Measurements from ENCODE around the gene KLHL7.
"Not testable (repeated sequence)": the region's sequence is repeated elsewhere in the genome, so short reads cannot be mapped to it uniquely, and the experiment has no call there.

The KLHL7 gene

DNA sequence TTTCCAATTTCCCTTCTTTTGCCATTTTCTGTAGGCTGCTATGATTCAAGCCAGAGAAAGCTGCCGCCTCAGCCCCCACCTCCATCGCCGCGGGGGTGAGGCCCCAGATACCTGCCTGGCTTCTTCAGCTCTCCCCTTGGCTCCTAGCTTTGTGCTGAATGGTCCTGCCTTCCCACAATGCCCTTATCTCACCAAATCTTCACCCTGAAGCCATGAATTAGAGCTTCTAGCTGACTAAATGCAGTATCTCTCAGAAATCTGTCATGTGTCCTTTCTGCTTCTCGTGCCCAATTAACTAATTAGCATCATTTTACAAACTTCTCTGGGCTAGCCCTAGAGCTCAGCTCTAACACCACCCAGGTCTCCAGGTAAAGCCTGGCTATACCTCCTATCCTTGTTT, 108.8 kb downstream of the KLHL7 start:
- no peak for DNase-seq (ENCODE audit: low read depth in 3 of 3)

DNA sequence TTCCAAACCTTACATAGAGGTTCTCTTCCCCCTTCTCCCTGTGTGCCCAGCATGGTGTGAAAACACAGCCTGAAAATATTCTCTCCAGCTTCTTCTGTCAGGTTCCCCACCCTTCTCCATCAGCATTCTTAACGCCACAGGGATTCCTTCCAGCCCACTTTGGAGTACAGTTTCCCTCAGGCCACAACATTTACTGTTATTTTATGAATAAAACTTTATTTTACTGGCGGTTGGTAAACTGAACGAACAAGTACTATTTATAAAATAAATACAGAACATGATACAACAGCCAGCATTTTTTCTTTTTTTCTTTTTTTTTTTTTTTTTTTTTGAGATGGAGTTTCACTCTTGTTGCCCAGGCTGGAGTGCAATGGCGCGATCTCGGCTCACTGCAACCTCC, 109.4 kb downstream of the KLHL7 start:
- DNase-seq (ENCODE audit: low read depth in 3 of 3): no peak

DNA sequence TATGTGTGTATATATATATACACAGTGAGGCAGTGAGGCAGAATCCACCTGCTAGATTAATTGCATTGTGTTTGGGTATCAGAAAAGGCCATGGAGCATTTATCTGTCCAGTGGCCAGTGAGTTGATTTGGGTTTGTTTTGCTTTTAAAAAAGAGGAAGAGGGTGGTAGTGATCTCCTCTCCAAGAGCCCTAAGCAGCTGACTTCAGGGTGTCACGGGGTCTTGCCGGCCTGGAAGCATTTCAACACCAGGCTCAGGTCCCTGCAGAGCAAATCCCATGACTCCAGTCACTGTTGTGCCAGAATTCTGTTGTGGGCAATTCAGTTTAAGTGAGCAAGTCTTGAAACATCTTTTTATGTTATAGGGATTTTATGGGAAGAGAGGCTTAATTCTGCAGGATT, 110.4 kb downstream of the KLHL7 start:
- DNase-seq (ENCODE audit: low read depth in 3 of 3): no peak

DNA sequence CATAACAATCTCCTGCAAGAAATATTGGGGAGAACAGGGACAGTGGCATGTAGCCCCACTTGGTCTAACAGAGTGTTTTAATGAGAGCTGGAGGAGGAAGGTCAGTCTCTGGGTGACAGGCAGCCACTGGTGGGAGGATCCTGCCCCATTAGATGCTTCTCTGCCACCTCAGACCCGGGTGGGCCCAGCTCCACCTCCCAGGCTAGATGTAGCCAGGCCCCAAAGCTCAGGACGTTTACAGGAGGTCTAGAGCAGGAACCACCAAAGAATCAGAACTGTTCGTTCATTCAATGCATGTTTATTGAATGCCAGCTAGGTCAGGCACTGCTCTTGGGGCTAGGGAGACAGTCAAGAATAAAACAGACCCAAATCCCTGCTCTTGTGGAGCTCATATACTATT, 112.6 kb downstream of the KLHL7 start:
- DNase-seq (ENCODE audit: low read depth in 3 of 3): no peak

DNA sequence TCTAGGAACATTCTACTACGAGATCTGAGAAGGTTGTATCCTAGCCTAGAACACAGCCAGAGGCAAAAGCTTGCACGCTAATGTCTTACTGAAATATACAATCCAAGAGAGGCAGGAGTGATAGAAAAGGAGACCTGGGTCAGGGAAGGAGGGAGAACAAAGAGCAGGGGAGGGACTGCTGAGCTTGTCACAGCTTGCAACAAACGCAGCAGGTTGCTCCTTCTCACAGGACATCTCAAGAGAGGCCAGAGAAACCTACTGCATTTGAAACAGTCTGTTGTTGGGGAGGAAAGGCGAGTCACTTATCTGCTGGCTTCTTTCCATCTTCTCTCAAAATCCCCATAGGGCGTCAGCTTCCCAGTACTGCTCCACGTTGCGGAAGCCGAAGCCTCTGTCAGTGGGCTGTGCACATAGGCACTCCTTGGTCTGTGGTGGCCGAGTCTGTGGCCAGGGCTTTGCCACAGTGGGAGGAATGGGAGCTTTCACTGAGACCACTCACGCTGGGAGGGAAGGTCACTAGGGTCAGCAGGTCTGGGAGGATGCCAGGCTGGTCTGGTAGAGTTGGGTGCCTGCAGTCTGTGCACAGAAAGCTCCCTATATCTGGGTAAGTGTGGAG, 115.2 kb downstream of the KLHL7 start:
- DNase-seq (ENCODE audit: low read depth in 3 of 3): no peak

DNA sequence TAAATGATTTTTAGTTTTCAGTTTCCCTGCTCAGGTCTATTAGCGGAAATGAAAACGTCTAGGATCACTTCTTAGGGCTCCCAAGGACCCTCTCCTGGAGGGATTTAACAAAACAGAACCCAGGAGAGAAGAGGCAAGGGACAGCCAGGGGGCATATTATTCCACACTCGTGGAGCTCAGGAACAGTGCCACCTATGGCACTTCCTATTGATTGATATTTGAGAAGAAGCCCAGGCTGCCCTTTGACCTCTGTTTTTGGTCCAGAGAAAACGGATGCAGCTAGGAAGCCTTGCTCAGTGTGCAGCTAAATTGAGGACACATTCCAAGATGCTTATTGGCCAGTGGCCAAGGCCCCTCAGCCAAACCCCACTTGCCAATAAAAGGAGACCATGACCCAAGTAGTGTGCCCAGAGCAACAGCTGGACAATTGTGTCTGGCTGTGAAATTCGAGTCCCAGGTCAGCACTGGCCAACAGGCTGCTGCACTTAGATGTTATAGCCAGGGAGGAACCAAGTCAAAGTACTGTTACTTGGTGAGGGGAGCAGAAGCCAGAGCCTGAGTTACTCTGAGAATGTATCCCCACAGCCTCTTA, 117.0 kb downstream of the KLHL7 start:
- DNase-seq (ENCODE audit: low read depth in 3 of 3): no peak

DNA sequence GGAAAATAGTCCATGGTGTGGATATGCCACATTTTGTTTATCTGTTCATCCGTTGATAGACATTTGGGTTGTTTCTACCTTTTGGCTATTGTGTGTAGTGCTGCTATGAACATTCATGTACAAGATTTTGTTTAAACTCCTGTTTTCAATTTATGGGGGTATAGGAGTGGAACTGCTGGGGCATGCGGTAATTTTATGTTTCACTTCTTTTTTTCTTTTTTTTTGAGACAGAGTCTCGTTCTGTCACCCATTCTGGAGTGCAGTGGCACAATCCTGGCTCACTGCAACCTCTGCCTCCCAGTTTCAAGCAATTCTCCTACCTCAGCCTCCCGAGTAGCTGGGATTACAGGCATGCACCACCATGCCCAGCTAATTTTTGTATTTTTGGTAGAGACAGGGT, 118.8 kb downstream of the KLHL7 start:
- DNase-seq (ENCODE audit: low read depth in 3 of 3): not testable (repeated sequence)

DNA sequence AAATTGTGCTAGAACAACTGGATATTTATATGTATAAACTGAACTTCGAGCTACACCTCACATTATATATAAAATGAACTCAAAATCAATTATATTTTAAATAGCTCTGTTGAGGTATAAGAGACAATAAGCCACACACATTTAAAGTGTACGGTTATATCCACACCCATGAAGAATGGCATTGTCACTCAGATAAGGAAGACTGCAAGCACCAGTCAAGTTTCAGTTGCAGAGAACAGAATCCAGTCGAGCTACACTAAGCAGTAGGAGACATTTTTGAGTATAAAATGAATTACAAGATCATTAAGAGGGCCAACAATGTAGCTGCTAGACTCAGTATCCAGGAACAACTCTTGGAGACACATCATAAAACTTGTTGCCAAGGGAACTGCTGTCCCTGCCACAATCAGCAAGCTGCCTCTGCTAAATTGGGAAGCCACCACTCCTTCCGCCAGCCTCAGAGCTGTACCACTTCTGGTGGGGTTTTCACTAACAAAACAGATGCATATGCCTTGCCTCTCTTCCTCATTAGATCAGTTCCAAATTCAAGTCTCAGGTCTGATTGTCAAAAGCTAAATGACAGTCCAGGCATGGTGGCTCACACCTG, 121.4 kb downstream of the KLHL7 start:
- DNase-seq (ENCODE audit: low read depth in 3 of 3): no peak

All from stimulated activated CD4-positive, alpha-beta T cell treated with anti-CD3 and anti-CD28 coated beads, TNF-alpha, amount 100 ng/mL, for 24 hours (primary cell).